ENCODE results near the gene SH3BP1.

Gene SH3BP1

DNA sequence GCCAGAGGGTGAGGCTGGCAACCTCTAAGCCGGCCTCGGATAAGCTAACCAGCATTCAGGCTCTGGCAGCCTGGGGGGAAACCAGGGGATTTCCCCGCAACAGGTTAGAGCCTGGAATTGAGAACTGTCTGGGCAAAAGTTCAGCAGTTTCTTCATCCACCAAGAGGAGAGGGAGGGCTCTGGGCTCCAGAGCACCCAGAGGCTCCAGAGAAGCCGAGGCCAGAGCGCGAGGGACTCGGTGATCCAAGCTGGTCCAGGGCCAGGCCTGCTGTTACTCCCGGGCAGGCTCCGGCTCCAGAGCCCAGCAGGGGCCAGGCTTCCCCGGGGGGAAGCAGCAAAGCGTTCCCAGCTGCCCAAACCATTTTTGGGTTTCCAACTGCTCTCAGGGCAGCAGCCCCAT is 13.3 kb upstream of the SH3BP1 start:
- ChIA-PET CTCF (interaction anchor here (0.7 to 29.4 kb wide), 13 partner anchors 10 to 192 kb away, joined by 3 to 454 read pairs (median 3); partner anchors contain the start of genes PDXP and SH3BP1), POLR2A (interaction anchor here (1.8 kb wide), 1 partner anchor 55 kb away, joined by 5 read pairs; no protein-coding TSS in a partner anchor)
- H3K4me3 ChIP-seq (ENCODE audit: low read depth, low read length) = no peak overlapping the region
- TF ChIP-seq, protein P1, sequence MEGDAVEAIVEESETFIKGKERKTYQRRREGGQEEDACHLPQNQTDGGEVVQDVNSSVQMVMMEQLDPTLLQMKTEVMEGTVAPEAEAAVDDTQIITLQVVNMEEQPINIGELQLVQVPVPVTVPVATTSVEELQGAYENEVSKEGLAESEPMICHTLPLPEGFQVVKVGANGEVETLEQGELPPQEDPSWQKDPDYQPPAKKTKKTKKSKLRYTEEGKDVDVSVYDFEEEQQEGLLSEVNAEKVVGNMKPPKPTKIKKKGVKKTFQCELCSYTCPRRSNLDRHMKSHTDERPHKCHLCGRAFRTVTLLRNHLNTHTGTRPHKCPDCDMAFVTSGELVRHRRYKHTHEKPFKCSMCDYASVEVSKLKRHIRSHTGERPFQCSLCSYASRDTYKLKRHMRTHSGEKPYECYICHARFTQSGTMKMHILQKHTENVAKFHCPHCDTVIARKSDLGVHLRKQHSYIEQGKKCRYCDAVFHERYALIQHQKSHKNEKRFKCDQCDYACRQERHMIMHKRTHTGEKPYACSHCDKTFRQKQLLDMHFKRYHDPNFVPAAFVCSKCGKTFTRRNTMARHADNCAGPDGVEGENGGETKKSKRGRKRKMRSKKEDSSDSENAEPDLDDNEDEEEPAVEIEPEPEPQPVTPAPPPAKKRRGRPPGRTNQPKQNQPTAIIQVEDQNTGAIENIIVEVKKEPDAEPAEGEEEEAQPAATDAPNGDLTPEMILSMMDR (IDR thresholded peaks at IDR 0.05; ENCODE audit: insufficient read depth, low read length, missing control alignments) = no peak
- DNase-seq (ENCODE audit: low read depth, low spot score) = no peak

- POLR2A ChIA-PET = interaction anchor here (1.1 kb wide), 1 partner anchor 49 kb away, joined by 6 read pairs; the partner anchor contains the start of gene LGALS1
- H3K4me3 ChIP-seq (ENCODE audit: low read depth, low read length) = no peak overlapping the region
- TF ChIP-seq, protein P1 (IDR thresholded peaks at IDR 0.05; ENCODE audit: insufficient read depth, low read length, missing control alignments) = no peak
- CTCF ChIA-PET = interaction anchor here (0.7 to 29.4 kb wide), 11 partner anchors 11 to 165 kb away, joined by 3 to 454 read pairs (median 4); partner anchors contain the start of genes PDXP and SH3BP1
- DNase-seq (ENCODE audit: low read depth, low spot score) = no peak
Observed at GRCh38 chr22:37626556-37627075, 12.9 kb upstream of the SH3BP1 start.

DNA sequence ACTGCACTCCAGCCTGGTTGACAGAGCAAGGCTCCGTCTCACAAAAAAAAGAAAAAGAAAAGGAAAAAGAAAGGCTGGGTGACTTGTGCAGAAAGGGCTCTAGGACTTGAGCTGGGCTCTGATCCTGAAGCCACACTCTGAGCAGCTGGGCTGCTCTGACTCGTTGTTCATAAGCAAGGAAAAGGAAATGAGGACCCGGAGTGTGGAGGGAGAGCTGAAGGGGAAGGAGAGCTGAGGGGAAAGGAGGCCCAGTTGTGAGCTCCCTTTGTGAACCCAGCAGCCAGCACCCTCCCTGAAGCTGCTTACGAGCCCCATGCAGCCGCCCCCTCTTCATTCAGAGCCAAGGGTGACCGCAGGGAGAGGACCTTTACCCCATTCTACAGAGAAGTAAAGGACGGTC is 12.3 kb upstream of the SH3BP1 start:
- CTCF ChIA-PET = interaction anchor here (0.8 to 29.4 kb wide), 8 partner anchors 12 to 165 kb away, joined by 3 to 454 read pairs (median 4); partner anchors contain the start of gene SH3BP1
- no peak overlapping the region for H3K4me3 ChIP-seq (ENCODE audit: low read depth, low read length)
- TF ChIP-seq, protein P1 (IDR thresholded peaks at IDR 0.05; ENCODE audit: insufficient read depth, low read length, missing control alignments) = no peak
- POLR2A ChIA-PET = interaction anchor here (0.6 to 1.5 kb wide), 3 partner anchors 10 to 48 kb away, joined by 3 to 6 read pairs (median 3); partner anchors contain the start of gene LGALS1
- no peak for DNase-seq (ENCODE audit: low read depth, low spot score)

DNA sequence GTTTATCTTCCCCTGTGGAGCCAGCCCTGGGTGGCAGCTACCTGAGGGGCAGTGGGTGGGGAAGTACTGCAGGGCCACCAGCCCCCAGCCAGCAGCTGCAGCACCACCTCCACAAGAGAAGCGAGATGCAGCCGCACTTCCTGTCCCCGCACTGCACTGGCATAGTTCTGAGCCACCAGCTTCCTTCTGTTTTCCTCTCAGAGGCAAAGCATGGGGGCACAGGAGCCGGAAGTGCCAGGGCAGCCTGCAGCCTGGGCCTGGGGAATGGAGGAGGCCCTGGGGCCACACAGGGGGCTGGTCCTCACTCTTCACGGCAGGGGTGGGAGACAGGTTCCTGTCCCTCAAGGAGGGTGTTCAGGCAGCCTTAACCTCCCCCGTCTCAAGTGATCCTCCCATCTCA is 11.9 kb upstream of the SH3BP1 start:
- TF ChIP-seq, protein P1 (IDR thresholded peaks at IDR 0.05; ENCODE audit: insufficient read depth, low read length, missing control alignments) = no peak
- DNase-seq (ENCODE audit: low read depth, low spot score) = no peak
- ChIA-PET CTCF (interaction anchor here (0.8 to 29.4 kb wide), 6 partner anchors 11 to 166 kb away, joined by 3 to 454 read pairs (median 4); partner anchors contain the start of gene SH3BP1), POLR2A (interaction anchor here (0.6 to 1.5 kb wide), 3 partner anchors 9 to 48 kb away, joined by 3 to 6 read pairs (median 3); partner anchors contain the start of gene LGALS1)
- no peak overlapping the region for H3K4me3 ChIP-seq (ENCODE audit: low read depth, low read length)

DNA sequence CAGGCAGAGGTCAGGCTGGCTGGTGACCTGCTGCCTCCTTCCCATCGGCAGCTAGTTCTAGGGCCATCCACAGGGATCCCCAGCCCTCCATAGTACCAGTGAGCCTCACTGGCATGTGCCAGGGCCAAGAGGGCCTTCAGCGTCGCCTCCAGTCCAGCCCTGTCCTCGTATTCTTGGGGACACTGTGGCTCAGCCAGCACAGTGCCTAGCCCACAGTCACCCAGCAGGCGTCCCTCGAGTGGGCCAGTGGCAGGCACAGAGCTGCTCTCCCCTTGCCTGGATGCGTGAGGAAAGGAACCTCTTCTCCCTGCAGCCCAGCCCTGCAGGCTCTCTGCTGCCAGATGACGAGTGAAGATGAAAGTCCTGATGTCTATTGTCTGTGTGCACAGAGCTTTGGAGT is 10.6 kb upstream of the SH3BP1 start:
- TF ChIP-seq, protein P1 (IDR thresholded peaks at IDR 0.05; ENCODE audit: insufficient read depth, low read length, missing control alignments) = no peak
- CTCF ChIA-PET = interaction anchor here (1.2 to 29.4 kb wide), 4 partner anchors 9 to 164 kb away, joined by 3 to 454 read pairs (median 4); partner anchors contain the start of gene SH3BP1
- H3K4me3 ChIP-seq (ENCODE audit: low read depth, low read length) = no peak overlapping the region
- DNase-seq (ENCODE audit: low read depth, low spot score) = no peak
- POLR2A ChIA-PET = interaction anchor here (1.1 to 1.5 kb wide), 2 partner anchors 8 to 9 kb away, joined by 3 read pairs; no protein-coding TSS in a partner anchor

DNA sequence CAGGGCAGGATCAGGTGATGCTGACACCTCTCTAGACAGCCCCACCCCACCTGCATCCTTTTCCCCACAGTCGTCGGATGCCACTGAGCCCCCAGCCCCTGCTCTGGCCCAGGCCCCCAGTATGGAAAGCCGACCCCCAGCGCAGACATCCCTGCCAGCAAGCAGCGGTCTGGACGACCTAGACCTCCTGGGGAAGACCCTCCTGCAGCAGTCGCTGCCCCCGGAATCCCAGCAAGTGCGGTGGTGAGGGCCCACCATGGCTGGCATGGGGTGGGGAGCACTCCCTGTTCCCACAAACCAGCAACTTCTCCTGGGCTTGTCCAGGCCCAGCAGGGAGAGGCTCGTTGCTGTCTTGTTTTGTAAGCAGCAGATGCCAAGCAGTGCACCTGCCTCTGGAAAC is 9.5 kb upstream of the SH3BP1 start:
- CTCF ChIA-PET = interaction anchor here (0.7 to 29.4 kb wide), 5 partner anchors 6 to 91 kb away, joined by 3 to 454 read pairs (median 333); partner anchors contain the start of genes LGALS1, NOL12 and SH3BP1
- TF ChIP-seq, protein P1 (IDR thresholded peaks at IDR 0.05; ENCODE audit: insufficient read depth, low read length, missing control alignments) = no peak
- DNase-seq (ENCODE audit: low read depth, low spot score) = no peak
- H3K4me3 ChIP-seq (ENCODE audit: low read depth, low read length) = no peak overlapping the region
- POLR2A ChIA-PET = interaction anchor here (2.1 to 4.7 kb wide), 2 partner anchors 46 to 51 kb away, joined by 6 to 18 read pairs; partner anchors contain the start of gene LGALS1

Data from AG04449 (cell line).